Heart right ventricle (tissue), 16 donors: ENCODE results near the gene PTPRM. TPM values are rescaled to one million over a fixed set of nuclear protein-coding genes. Genes with fewer than 3 reads are reported as not detected.
A peak's percentile ranks its signal among the peaks of the same experiment; 100 is the strongest.

Experiments
- ATAC-seq, 8 donors: fragments of 200-7000 bp; cut with Tn5 transposase; one replicate each; pipeline ENCODE4 v1.9.1; 2020; ENCODE audit warnings: mild to moderate bottlenecking in 8 of 8, moderate library complexity in 8 of 8, moderate number of reproducible peaks in 1 of 8
- DNase-seq, 2 donors: peaks; one replicate each; pipeline ENCODE4 v3.0.0-alpha.2; 2020
- H3K27ac ChIP-seq, 10 donors: fragments of 200-600 bp; sonication (generic) in 2 of 10; one replicate each; pipeline versions ENCODE4 v1.5.0 to v1.8.0; 2020 to 2022; ENCODE audit warnings: mild to moderate bottlenecking in 3 of 10
- H3K27me3 ChIP-seq, 7 donors: fragments of 200-600 bp; one replicate each; pipeline ENCODE4 v1.8.0; 2021 to 2022; ENCODE audit warnings: mild to moderate bottlenecking in 2 of 7
- H3K36me3 ChIP-seq, 9 donors: fragments of 200-600 bp; sonication (generic) in 1 of 9; one replicate each; pipeline versions ENCODE4 v1.5.0 to v1.8.0; 2020 to 2022; ENCODE audit warnings: mild to moderate bottlenecking in 2 of 9
- H3K4me1 ChIP-seq, 9 donors: fragments of 200-600 bp; sonication (generic) in 1 of 9; one replicate each; pipeline versions ENCODE4 v1.5.0 to v1.8.0; 2020 to 2022; ENCODE audit warnings: mild to moderate bottlenecking in 4 of 9
- H3K4me3 ChIP-seq, 10 donors: fragments of 200-600 bp; sonication (generic) in 2 of 10; one replicate each; pipeline versions ENCODE4 v1.5.0 to v1.8.0; 2020 to 2022; ENCODE audit warnings: mild to moderate bottlenecking in 7 of 10, moderate library complexity in 2 of 10
- H3K9me3 ChIP-seq, 11 donors: fragments of 200-600 bp in 10 of 11; sonication (generic) in 2 of 11; one replicate each; pipeline versions ENCODE4 v1.5.0 to v1.8.0; 2013 to 2022; ENCODE audit warnings: mild to moderate bottlenecking in 2 of 11, control low read depth in 1 of 11, moderate library complexity in 1 of 11
- WGBS, 2 donors: extraction: QIAGEN DNeasy Blood & Tissue Kit; methylation state at CpG; one replicate each; pipeline ENCODE4 v1.1.7; 2013; ENCODE audit warnings: inconsistent platforms in 1 of 2; 5-methylcytosine and 5-hydroxymethylcytosine counted together
- intact Hi-C, 10 donors: fragments of 100-400 bp; cut with DNase I; formaldehyde crosslinking; loops; one replicate each; pipeline versions ENCODE4 v1.11.1 to v1.14.2; 2022
- polyA plus RNA-seq, 2 donors: library from polyadenylated mRNA; stranded (reverse); fragments of 200-250 nt; gene quantifications; one replicate each; pipeline ENCODE4 v1.2.3, GENCODE V29; 2013
- total RNA-seq, 10 donors: library from RNA; stranded (reverse); fragmentation: NEBNext Ultra II Directional in 3 of 10; extraction: Animal tissue kit (Norgen Biotek cat#: 25700) in 3 of 10; gene quantifications; one replicate each; pipeline versions ENCODE4 v1.2.1 to v1.2.4, GENCODE V29; 2021 to 2023
- TF ChIP-seq, protein P1 (sequence below), 9 donors: fragments of 200-600 bp; sonication (generic) in 2 of 9; IDR thresholded peaks; one replicate each; pipeline versions ENCODE4 v1.5.0 to v1.8.0; 2021 to 2022; ENCODE audit warnings: antibody characterized with exemption in 9 of 9, mild to moderate bottlenecking in 5 of 9, moderate library complexity in 1 of 9
- donor health status: Arrhythmogenic right ventricular cardiomyopathy.
- donor health status: ischemic (EF 13 %, LVEDD 7.1; RV severe dilation, severe dysfunction).
- donor health status: healthy with polysubstance abuse.
- donor health status: DM: no; HTN: yes; CAD: no.
- donor health status: DM: no; HTN: no; CAD: no.
- donor health status: ischemic (EF 25% LVEDD 6.9; RV normal size, moderate dysfunction).
- donor health status: ischemic (EF 25% LVEDD 5.7; RV mildly dilated, moderate dysfunction).
- donor health status: healthy.
- donor health status: DM: yes; HTN: yes; CAD: no.
- donor health status: Ischemic cardiomyopathy.
- donor health status: ischemic (EF 35%, LVEDD 5.7; RV mildly dilated, moderate dysfunction).
- donor health status: nonischemic (EF 11% LVEDD 7.7; RV severe dilation, severe dysfunction).
- donor health status: DM: yes; HTN: yes; CAD: no.
- donor health status: PGD.
- donor health status: ischemic (EF 29% LVEDD 5.4; RV normal size, mild dysfunction).
- donor health status: nonischemic (EF 23%, LVEDD 6.1; RV moderate dilation, normal function).

Gene PTPRM
- total and polyA plus RNA-seq, 12 donors = 81.7 to 170 (median 132) TPM

GRCh38 chr18:8450013-8450412 lies 882.9 kb downstream of the PTPRM start:
- DNase-seq (peak in 1 of 2 donors; percentile 35), ATAC-seq (peak; percentile 50 to 91 (median 78))
- Histone ChIP-seq H3K4me3 (no peak overlapping the region), H3K9me3 (no peaks in the 10 kb centered on the region), H3K27ac (peak overlapping the region in 8 of 10 donors; percentile 23 to 85 (median 64)), H3K27me3 (no peaks in the 10 kb centered on the region), H3K36me3 (no peaks in the 10 kb centered on the region), H3K4me1 (peaks cover 0 to 42% (median 6%) of the 10 kb centered on the region in 9 donors)
- TF ChIP-seq, protein P1, sequence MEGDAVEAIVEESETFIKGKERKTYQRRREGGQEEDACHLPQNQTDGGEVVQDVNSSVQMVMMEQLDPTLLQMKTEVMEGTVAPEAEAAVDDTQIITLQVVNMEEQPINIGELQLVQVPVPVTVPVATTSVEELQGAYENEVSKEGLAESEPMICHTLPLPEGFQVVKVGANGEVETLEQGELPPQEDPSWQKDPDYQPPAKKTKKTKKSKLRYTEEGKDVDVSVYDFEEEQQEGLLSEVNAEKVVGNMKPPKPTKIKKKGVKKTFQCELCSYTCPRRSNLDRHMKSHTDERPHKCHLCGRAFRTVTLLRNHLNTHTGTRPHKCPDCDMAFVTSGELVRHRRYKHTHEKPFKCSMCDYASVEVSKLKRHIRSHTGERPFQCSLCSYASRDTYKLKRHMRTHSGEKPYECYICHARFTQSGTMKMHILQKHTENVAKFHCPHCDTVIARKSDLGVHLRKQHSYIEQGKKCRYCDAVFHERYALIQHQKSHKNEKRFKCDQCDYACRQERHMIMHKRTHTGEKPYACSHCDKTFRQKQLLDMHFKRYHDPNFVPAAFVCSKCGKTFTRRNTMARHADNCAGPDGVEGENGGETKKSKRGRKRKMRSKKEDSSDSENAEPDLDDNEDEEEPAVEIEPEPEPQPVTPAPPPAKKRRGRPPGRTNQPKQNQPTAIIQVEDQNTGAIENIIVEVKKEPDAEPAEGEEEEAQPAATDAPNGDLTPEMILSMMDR (IDR thresholded peaks at IDR 0.05) = peak in 8 of 9 donors; percentile 23 to 59 (median 52)
- WGBS, 2 donors = 36 to 58% methylated on average over 5 of the region's 5 CpGs
- intact Hi-C loops = loop anchor here in 1 of 10 donors (10.0 kb wide), 1 partner anchor 1185 kb away; no protein-coding TSS in a partner anchor

DNA sequence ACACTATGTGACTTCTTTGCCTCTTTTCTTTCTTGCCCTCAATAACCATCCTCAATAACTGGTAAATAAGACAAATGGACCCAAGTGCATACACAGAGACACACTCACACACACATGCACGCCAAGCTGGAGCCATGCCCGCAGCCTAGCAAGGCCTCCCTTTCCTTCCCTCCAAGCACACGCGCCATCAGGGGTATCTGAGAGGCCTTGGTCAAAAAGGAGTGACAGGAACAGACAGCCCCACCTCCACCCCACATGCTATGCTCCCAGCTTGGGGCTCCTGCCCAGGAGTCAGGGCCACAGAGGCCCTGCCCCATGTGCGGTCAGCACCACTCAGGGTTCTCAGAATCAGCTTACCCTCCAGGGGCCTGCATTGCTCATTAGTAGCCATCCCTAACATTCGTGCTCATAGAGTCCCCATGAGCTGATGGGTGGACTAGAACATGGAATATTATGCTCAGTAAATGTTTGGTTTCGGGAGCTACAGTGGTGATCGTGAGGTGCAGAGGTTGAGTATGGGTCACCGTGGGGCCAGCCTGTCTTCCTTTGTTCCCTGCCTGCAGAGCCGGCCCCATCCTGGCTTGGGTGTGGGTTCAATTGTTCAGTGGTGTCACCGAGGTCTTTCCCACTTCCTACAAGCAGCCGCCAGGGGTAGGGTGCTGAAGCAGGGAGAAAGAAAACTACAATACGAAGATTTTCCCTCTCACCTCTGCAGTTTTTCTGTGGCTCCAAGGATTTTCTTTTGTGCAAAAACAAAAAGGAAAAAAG lies 884.0 kb downstream of the PTPRM start:
- peak; percentile 34 to 39 for DNase-seq
- TF ChIP-seq, protein P1 (IDR thresholded peaks at IDR 0.05) = peak in 2 of 9 donors; percentile 18 to 40
- Histone ChIP-seq H3K4me1 (peaks cover 0 to 42% (median 6%) of the 10 kb centered on the region in 9 donors), H3K4me3 (no peak overlapping the region), H3K36me3 (no peaks in the 10 kb centered on the region), H3K9me3 (no peaks in the 10 kb centered on the region), H3K27me3 (no peaks in the 10 kb centered on the region), H3K27ac (peak overlapping the region in 9 of 10 donors; percentile 15 to 85 (median 65))
- 73 to 74% methylated on average over 13 of the region's 13 CpGs for WGBS, 2 donors
- intact Hi-C loops = loop anchor here in 1 of 10 donors (10.0 kb wide), 1 partner anchor 1186 kb away; no protein-coding TSS in a partner anchor
- peak; percentile 62 to 83 (median 73) for ATAC-seq

- DNase-seq = no peak
- H3K4me3 ChIP-seq = no peak overlapping the region
- 57 to 64% methylated on average over 3 of the region's 3 CpGs for WGBS, 2 donors
- no peak overlapping the region for H3K27ac ChIP-seq
- no peaks in the 10 kb centered on the region for H3K27me3 ChIP-seq
- no peaks in the 10 kb centered on the region for H3K9me3 ChIP-seq
- H3K36me3 ChIP-seq = no peaks in the 10 kb centered on the region
- H3K4me1 ChIP-seq = peaks cover 0 to 41% (median 6%) of the 10 kb centered on the region in 9 donors
- TF ChIP-seq, protein P1 (IDR thresholded peaks at IDR 0.05) = no peak
- ATAC-seq = no peak
- intact Hi-C loops = loop anchor here in 1 of 10 donors (10.0 kb wide), 1 partner anchor 1189 kb away; no protein-coding TSS in a partner anchor
These were observed 886.4 kb downstream of the PTPRM start for GRCh38 chr18:8453528-8453927.

DNA sequence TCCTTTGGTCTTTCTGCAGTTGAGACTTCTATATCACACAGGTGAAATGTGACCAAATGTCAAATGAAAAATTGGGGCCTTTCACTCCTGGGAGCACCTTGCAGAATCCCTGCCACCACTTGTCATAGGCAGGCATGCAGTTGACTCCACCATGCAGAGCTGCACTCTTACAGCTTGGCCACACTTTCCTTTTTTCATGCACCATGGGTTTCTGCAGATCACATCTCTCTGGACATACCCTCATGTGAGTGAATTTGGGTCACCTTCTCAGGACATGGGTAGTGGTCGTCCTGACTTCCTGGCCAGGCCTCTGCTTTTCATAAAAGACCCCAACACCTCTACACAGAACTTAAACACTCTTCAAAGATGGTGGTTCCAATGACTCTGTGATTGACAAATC lies 887.0 kb downstream of the PTPRM start:
- ATAC-seq = no peak
- H3K27ac ChIP-seq = no peak overlapping the region
- peaks cover 0 to 41% (median 6%) of the 10 kb centered on the region in 9 donors for H3K4me1 ChIP-seq
- no peak overlapping the region for H3K4me3 ChIP-seq
- WGBS, 2 donors = 77% methylated on average over 1 of the region's 1 CpG
- H3K36me3 ChIP-seq = no peaks in the 10 kb centered on the region
- no peaks in the 10 kb centered on the region for H3K27me3 ChIP-seq
- intact Hi-C loops = loop anchor here in 1 of 10 donors (10.0 kb wide), 1 partner anchor 1189 kb away; no protein-coding TSS in a partner anchor
- TF ChIP-seq, protein P1 (IDR thresholded peaks at IDR 0.05) = no peak
- no peak for DNase-seq
- no peaks in the 10 kb centered on the region for H3K9me3 ChIP-seq
